Muscle layer of colon (tissue), 2 donors: ENCODE data around the gene TRIM29.

ENCODE experiments used
- H3K27ac ChIP-seq: one replicate; pipeline ENCODE4 v1.7.0; 2013; ENCODE audit warnings: low read depth, mild to moderate bottlenecking, low read length, moderate library complexity
- H3K27me3 ChIP-seq, 2 donors: one replicate each; pipeline ENCODE4 v1.7.0; 2013; ENCODE audit warnings: low read length in 2 of 2, mild to moderate bottlenecking in 2 of 2; ENCODE audit not compliant: insufficient read depth in 2 of 2, control insufficient read depth in 1 of 2
- H3K36me3 ChIP-seq: one replicate; pipeline ENCODE4 v1.7.0; 2013; ENCODE audit warnings: mild to moderate bottlenecking, low read length; ENCODE audit not compliant: insufficient read depth
- H3K4me1 ChIP-seq: one replicate; pipeline ENCODE4 v1.7.0; 2013; ENCODE audit warnings: mild to moderate bottlenecking, low read length; ENCODE audit not compliant: insufficient read depth
- H3K4me3 ChIP-seq, 2 donors: one replicate each; pipeline ENCODE4 v1.7.0; 2013; ENCODE audit warnings: low read length in 2 of 2, low read depth in 1 of 2, mild to moderate bottlenecking in 1 of 2, moderate library complexity in 1 of 2
- H3K9ac ChIP-seq: one replicate; pipeline ENCODE4 v1.7.0; 2013; ENCODE audit warnings: low read length
- H3K9me3 ChIP-seq: one replicate; pipeline ENCODE4 v1.7.0; 2013; ENCODE audit warnings: mild to moderate bottlenecking, low read length
- donor health status: abdominal sarcoma.
- donor health status: Adenocarcinoma of cecum.

Gene TRIM29

GRCh38 chr11:120062561-120062930 lies 75.4 kb downstream of the TRIM29 start:
- Histone ChIP-seq H3K27ac (no peak overlapping the region), H3K36me3 (no peaks in the 10 kb centered on the region), H3K27me3 (peaks cover 0 to 5% of the 10 kb centered on the region in 2 donors), H3K9ac (no peak overlapping the region), H3K4me1 (no peaks in the 10 kb centered on the region), H3K9me3 (no peaks in the 10 kb centered on the region), H3K4me3 (no peak overlapping the region)

- H3K4me3 ChIP-seq, result no peak overlapping the region
- no peaks in the 10 kb centered on the region for H3K9me3 ChIP-seq
- no peaks in the 10 kb centered on the region for H3K4me1 ChIP-seq
- H3K27me3 ChIP-seq, result peaks cover 0 to 5% of the 10 kb centered on the region in 2 donors
- H3K27ac ChIP-seq, result no peak overlapping the region
- H3K36me3 ChIP-seq, result no peaks in the 10 kb centered on the region
- no peak overlapping the region for H3K9ac ChIP-seq
Measured at GRCh38 chr11:120061761-120062560, 76.0 kb downstream of the TRIM29 start.
